Activated naive CD8-positive, alpha-beta T cell treated with anti-CD3 and anti-CD28 coated beads for 36 hours (primary cell): Measurements from ENCODE around the gene HLA-G. TPM values are rescaled to one million over a fixed set of nuclear protein-coding genes. Genes with fewer than 3 reads are reported as not detected.
"Not testable (repeated sequence)": the region's sequence is repeated elsewhere in the genome, so short reads cannot be mapped to it uniquely, and the experiment has no call there.

Source experiments
- DNase-seq: peaks from one replicate; pipeline ENCODE4 v3.0.0; 2021
- H3K27ac Mint-ChIP-seq: one replicate; pipeline ENCODE4 v1.8.0; 2022; ENCODE audit warnings: mild to moderate bottlenecking, moderate library complexity, mixed read lengths
- H3K27me3 Mint-ChIP-seq: one replicate; pipeline ENCODE4 v1.8.0; 2022; ENCODE audit warnings: mild to moderate bottlenecking, mixed read lengths
- H3K36me3 Mint-ChIP-seq: one replicate; pipeline ENCODE4 v1.8.0; 2021; ENCODE audit warnings: mild to moderate bottlenecking, mixed read lengths
- H3K4me1 Mint-ChIP-seq: one replicate; pipeline ENCODE4 v1.8.0; 2021; ENCODE audit warnings: mixed read lengths
- H3K4me3 Mint-ChIP-seq: one replicate; pipeline ENCODE4 v1.8.0; 2022; ENCODE audit warnings: mild to moderate bottlenecking, moderate library complexity, mixed read lengths
- H3K9me3 Mint-ChIP-seq: one replicate; pipeline ENCODE4 v1.8.0; 2022; ENCODE audit warnings: mixed read lengths
- total RNA-seq, 2 experiments: library from RNA; stranded (reverse); gene quantifications; one replicate each; pipeline ENCODE4 v1.2.3, GENCODE V29; 2021

Gene HLA-G
- total RNA-seq, result 1 to 10 TPM in 1 of 2 experiments, under 1 TPM in 1; 0.93 to 1.4 TPM

- Mint-ChIP-seq H3K4me3 (peak within 1 kb of the TSS; percentile 66), H3K27ac (no peak within 1 kb of the TSS), H3K27me3 (peaks cover 62% of the 10 kb centered on the region), H3K4me1 (peaks cover 12% of the 10 kb centered on the region), H3K9me3 (no peaks in the 10 kb centered on the region), H3K36me3 (no peaks in the 10 kb centered on the region)
- no peak for DNase-seq
Measured at GRCh38 chr6:29827579-29828470, at the start of gene HLA-G. TSS of gene HLA-G (plus strand) at chr6:29827825. CDS start at chr6:29827845, 20 bp downstream.

- not testable (repeated sequence) for H3K9me3 Mint-ChIP-seq, H3K36me3 Mint-ChIP-seq, H3K4me1 Mint-ChIP-seq, H3K27ac Mint-ChIP-seq, H3K4me3 Mint-ChIP-seq, DNase-seq
- peaks cover 22% of the 10 kb centered on the region for H3K27me3 Mint-ChIP-seq
Measured at GRCh38 chr6:29780019-29780698, 47.5 kb upstream of the HLA-G start.

GRCh38 chr6:29789176-29789575, 38.4 kb upstream of the HLA-G start:
- H3K4me3 Mint-ChIP-seq, result no peak overlapping the region

GRCh38 chr6:29790626-29791025, 37.0 kb upstream of the HLA-G start:
- Mint-ChIP-seq H3K9me3 (peaks cover 6% of the 10 kb centered on the region), H3K4me3 (no peak overlapping the region), H3K27me3 (peaks cover 35% of the 10 kb centered on the region), H3K27ac (no peak overlapping the region), H3K4me1 (peaks cover 8% of the 10 kb centered on the region), H3K36me3 (peaks cover 4% of the 10 kb centered on the region)
- no peak for DNase-seq

More at GRCh38 chr6:29789176-29789575, 38.4 kb upstream of the HLA-G start:
- DNase-seq, result no peak
- H3K36me3 Mint-ChIP-seq, result peaks cover 4% of the 10 kb centered on the region
- H3K9me3 Mint-ChIP-seq, result peaks cover 8% of the 10 kb centered on the region
- H3K27me3 Mint-ChIP-seq, result peaks cover 25% of the 10 kb centered on the region
- H3K27ac Mint-ChIP-seq, result no peak overlapping the region
- peaks cover 8% of the 10 kb centered on the region for H3K4me1 Mint-ChIP-seq

GRCh38 chr6:29791162-29791561, 36.5 kb upstream of the HLA-G start:
- Mint-ChIP-seq H3K9me3 (peaks cover 6% of the 10 kb centered on the region), H3K27ac (no peak overlapping the region), H3K4me1 (peaks cover 8% of the 10 kb centered on the region), H3K4me3 (peak overlapping the region; percentile 75), H3K36me3 (peaks cover 2% of the 10 kb centered on the region), H3K27me3 (peaks cover 41% of the 10 kb centered on the region)
- DNase-seq, result no peak

GRCh38 chr6:29791786-29792122, 35.9 kb upstream of the HLA-G start:
- H3K36me3 Mint-ChIP-seq, result peaks cover 2% of the 10 kb centered on the region
- no peak for DNase-seq
- peaks cover 8% of the 10 kb centered on the region for H3K4me1 Mint-ChIP-seq
- H3K9me3 Mint-ChIP-seq, result peaks cover 6% of the 10 kb centered on the region
- no peak overlapping the region for H3K27ac Mint-ChIP-seq
- peaks cover 42% of the 10 kb centered on the region for H3K27me3 Mint-ChIP-seq
- peak overlapping the region; percentile 75 for H3K4me3 Mint-ChIP-seq

GRCh38 chr6:29792123-29793035, 35.2 kb upstream of the HLA-G start:
- Mint-ChIP-seq H3K27ac (peak overlapping the region; percentile 31), H3K4me3 (peak overlapping the region; percentile 75), H3K4me1 (peaks cover 8% of the 10 kb centered on the region), H3K36me3 (peaks cover 2% of the 10 kb centered on the region), H3K9me3 (peaks cover 6% of the 10 kb centered on the region), H3K27me3 (peaks cover 41% of the 10 kb centered on the region)
- DNase-seq, result peak; percentile 66

- peaks cover under 1% of the 10 kb centered on the region for H3K36me3 Mint-ChIP-seq
- peaks cover 38% of the 10 kb centered on the region for H3K27me3 Mint-ChIP-seq
- no peak for DNase-seq
Measured at GRCh38 chr6:29793036-29793356, 34.6 kb upstream of the HLA-G start.

GRCh38 chr6:29793796-29794195, 33.8 kb upstream of the HLA-G start:
- Mint-ChIP-seq H3K27me3 (peaks cover 36% of the 10 kb centered on the region), H3K4me1 (peaks cover 8% of the 10 kb centered on the region), H3K27ac (no peak overlapping the region), H3K36me3 (no peaks in the 10 kb centered on the region), H3K4me3 (no peak overlapping the region), H3K9me3 (peaks cover 2% of the 10 kb centered on the region)
- DNase-seq, result no peak

More at GRCh38 chr6:29793036-29793356, 34.6 kb upstream of the HLA-G start:
- Mint-ChIP-seq H3K4me3 (peak overlapping the region; percentile 75), H3K27ac (no peak overlapping the region), H3K9me3 (peaks cover 6% of the 10 kb centered on the region), H3K4me1 (peaks cover 8% of the 10 kb centered on the region)

GRCh38 chr6:29796026-29796425, 31.6 kb upstream of the HLA-G start:
- DNase-seq, result no peak
- H3K36me3 Mint-ChIP-seq, result no peaks in the 10 kb centered on the region
- no peak overlapping the region for H3K27ac Mint-ChIP-seq
- H3K9me3 Mint-ChIP-seq, result no peaks in the 10 kb centered on the region
- H3K4me1 Mint-ChIP-seq, result peaks cover 8% of the 10 kb centered on the region
- no peak overlapping the region for H3K4me3 Mint-ChIP-seq
- H3K27me3 Mint-ChIP-seq, result peaks cover 38% of the 10 kb centered on the region

- no peaks in the 10 kb centered on the region for H3K36me3 Mint-ChIP-seq
- H3K9me3 Mint-ChIP-seq, result no peaks in the 10 kb centered on the region
- no peak for DNase-seq
- H3K27ac Mint-ChIP-seq, result no peak overlapping the region
- peaks cover 8% of the 10 kb centered on the region for H3K4me1 Mint-ChIP-seq
- H3K4me3 Mint-ChIP-seq, result no peak overlapping the region
- peaks cover 38% of the 10 kb centered on the region for H3K27me3 Mint-ChIP-seq
Measured at GRCh38 chr6:29797135-29797534, 30.5 kb upstream of the HLA-G start.

GRCh38 chr6:29797966-29798365, 29.7 kb upstream of the HLA-G start:
- H3K4me3 Mint-ChIP-seq, result no peak overlapping the region
- H3K27ac Mint-ChIP-seq, result no peak overlapping the region
- H3K9me3 Mint-ChIP-seq, result no peaks in the 10 kb centered on the region
- no peak for DNase-seq
- H3K4me1 Mint-ChIP-seq, result peaks cover 6% of the 10 kb centered on the region
- no peaks in the 10 kb centered on the region for H3K36me3 Mint-ChIP-seq
- H3K27me3 Mint-ChIP-seq, result peaks cover 38% of the 10 kb centered on the region

GRCh38 chr6:29800254-29800653, 27.4 kb upstream of the HLA-G start:
- H3K4me1 Mint-ChIP-seq, result no peaks in the 10 kb centered on the region
- peaks cover 18% of the 10 kb centered on the region for H3K27me3 Mint-ChIP-seq
- no peaks in the 10 kb centered on the region for H3K9me3 Mint-ChIP-seq
- DNase-seq, result no peak
- H3K36me3 Mint-ChIP-seq, result no peaks in the 10 kb centered on the region
- no peak overlapping the region for H3K27ac Mint-ChIP-seq
- H3K4me3 Mint-ChIP-seq, result no peak overlapping the region

- DNase-seq, result no peak
- Mint-ChIP-seq H3K27me3 (peaks cover 16% of the 10 kb centered on the region), H3K36me3 (no peaks in the 10 kb centered on the region), H3K4me3 (no peak overlapping the region), H3K4me1 (peaks cover 5% of the 10 kb centered on the region), H3K9me3 (no peaks in the 10 kb centered on the region), H3K27ac (no peak overlapping the region)
Measured at GRCh38 chr6:29806387-29806786, 21.2 kb upstream of the HLA-G start.

- Mint-ChIP-seq H3K9me3 (no peaks in the 10 kb centered on the region), H3K4me1 (peaks cover 5% of the 10 kb centered on the region), H3K36me3 (no peaks in the 10 kb centered on the region), H3K4me3 (no peak overlapping the region), H3K27ac (no peak overlapping the region), H3K27me3 (peaks cover 16% of the 10 kb centered on the region)
- no peak for DNase-seq
Measured at GRCh38 chr6:29809249-29809648, 18.4 kb upstream of the HLA-G start.
